Activated T-cell treated with anti-CD3 and anti-CD28 coated beads, Interleukin-2, amount 50 U/mL, for 72 hours (primary cell): ENCODE measurements around the gene TAF1L. TPM values are rescaled to one million over a fixed set of nuclear protein-coding genes. Genes with fewer than 3 reads are reported as not detected.

Experiments
- ATAC-seq, 2 donors: fragments of 150-1000 bp; cut with Tn5 transposase; replicated peaks in 1 of 2; 2 replicates each; pipeline ENCODE4 v1.10.0; 2021; ENCODE audit warnings: moderate library complexity in 2 of 2, mild to moderate bottlenecking in 1 of 2
- DNase-seq, 2 donors: peaks; one replicate each; pipeline ENCODE4 v3.0.0; 2021 to 2022; ENCODE audit warnings: mixed read lengths in 1 of 2
- H3K27ac Mint-ChIP-seq: one replicate; pipeline ENCODE4 v1.8.0; 2022; ENCODE audit warnings: mild to moderate bottlenecking, moderate library complexity, mixed read lengths
- H3K27me3 Mint-ChIP-seq: one replicate; pipeline ENCODE4 v1.8.0; 2022; ENCODE audit warnings: low read depth, mixed read lengths
- H3K36me3 Mint-ChIP-seq, 2 donors: one replicate each; pipeline ENCODE4 v1.8.0; 2022; ENCODE audit warnings: mixed read lengths in 2 of 2, mild to moderate bottlenecking in 1 of 2; ENCODE audit not compliant: insufficient read depth in 2 of 2
- H3K4me1 Mint-ChIP-seq: one replicate; pipeline ENCODE4 v1.8.0; 2022; ENCODE audit warnings: low read depth, mixed read lengths
- H3K4me3 Mint-ChIP-seq, 2 donors: one replicate each; pipeline ENCODE4 v1.8.0; 2022; ENCODE audit warnings: mild to moderate bottlenecking in 2 of 2, mixed read lengths in 2 of 2, moderate library complexity in 2 of 2
- H3K9me3 Mint-ChIP-seq, 2 donors: one replicate each; pipeline ENCODE4 v1.8.0; 2022; ENCODE audit warnings: mixed read lengths in 2 of 2
- total RNA-seq, 2 donors: library from RNA; stranded (reverse); gene quantifications; one replicate each; pipeline ENCODE4 v1.2.3, GENCODE V29; 2022

TAF1L gene
- total RNA-seq, 2 donors from 2014 or later = 0.05 TPM; not detected in 1

- Mint-ChIP-seq H3K9me3 (no peaks in the 10 kb centered on the region), H3K4me3 (no peak overlapping the region), H3K4me1 (peaks cover 8% of the 10 kb centered on the region), H3K36me3 (no peaks in the 10 kb centered on the region), H3K27me3 (peaks cover 31% of the 10 kb centered on the region), H3K27ac (no peak overlapping the region)
- ATAC-seq (peak; percentile 63 to 72), DNase-seq (peak; percentile 15 to 31)
These were observed 53.8 kb downstream of the TAF1L start for GRCh38 chr9:32581512-32582143.

- Mint-ChIP-seq H3K36me3 (no peaks in the 10 kb centered on the region), H3K27me3 (peaks cover 26% of the 10 kb centered on the region), H3K27ac (no peak overlapping the region), H3K4me1 (peaks cover 8% of the 10 kb centered on the region), H3K9me3 (no peaks in the 10 kb centered on the region), H3K4me3 (no peak overlapping the region)
- ATAC-seq (no peak), DNase-seq (no peak)
These were observed 54.7 kb downstream of the TAF1L start for GRCh38 chr9:32580631-32581300.

- Mint-ChIP-seq H3K9me3 (no peaks in the 10 kb centered on the region), H3K27me3 (peaks cover 19% of the 10 kb centered on the region), H3K4me3 (no peak overlapping the region), H3K27ac (peak overlapping the region; percentile 79), H3K4me1 (peaks cover 8% of the 10 kb centered on the region), H3K36me3 (no peaks in the 10 kb centered on the region)
- peak; percentile 35 to 56 for ATAC-seq
- DNase-seq = peak; percentile 75 to 79
These were observed 55.6 kb downstream of the TAF1L start for GRCh38 chr9:32579706-32580331.

Other genes starting within 250 kb of the TAF1L start
- gene RIGI, start 109.5 kb downstream of the TAF1L start, total RNA-seq = 1 to 10 TPM; 7.9 to 8.6 TPM
- 10 to 100 TPM; 54.4 to 63.5 TPM for gene SMIM27, start 83.3 kb downstream of the TAF1L start, total RNA-seq
- gene TOPORS, start 83.1 kb downstream of the TAF1L start, total RNA-seq = 10 to 100 TPM; 12.8 to 13.8 TPM
- gene NDUFB6, start 62.5 kb downstream of the TAF1L start, total RNA-seq = 10 to 100 TPM; 29.2 to 31.7 TPM
- not detected for gene TMEM215, start 147.9 kb upstream of the TAF1L start, total RNA-seq